Measurements from ENCODE around the gene DPYSL4.

DPYSL4 gene

GRCh38 chr10:132223156-132223590 lies 36.4 kb downstream of the DPYSL4 start:
- Histone ChIP-seq H3K27ac (ENCODE audit: low read depth, low read length) (no peak overlapping the region), H3K4me1 (ENCODE audit: insufficient read depth, low read length) (peaks cover 6% of the 10 kb centered on the region), H3K9me3 (ENCODE audit: low read length) (no peaks in the 10 kb centered on the region), H3K9ac (ENCODE audit: low read length) (no peak overlapping the region), H3K27me3 (ENCODE audit: control insufficient read depth in 1 of 2, insufficient read depth in 2 of 2, low read length in 2 of 2) (no peaks in the 10 kb centered on the region), H3K4me3 (ENCODE audit: low read depth in 1 of 2, low read length in 2 of 2) (no peak overlapping the region), H3K36me3 (ENCODE audit: insufficient read depth, low read length) (no peaks in the 10 kb centered on the region)

- no peaks in the 10 kb centered on the region for H3K27me3 ChIP-seq (ENCODE audit: control insufficient read depth in 1 of 2, insufficient read depth in 2 of 2, low read length in 2 of 2)
- H3K27ac ChIP-seq (ENCODE audit: low read depth, low read length) = no peak overlapping the region
- H3K4me3 ChIP-seq (ENCODE audit: low read depth in 1 of 2, low read length in 2 of 2) = no peak overlapping the region
- H3K9me3 ChIP-seq (ENCODE audit: low read length) = no peaks in the 10 kb centered on the region
- H3K4me1 ChIP-seq (ENCODE audit: insufficient read depth, low read length) = peaks cover 6% of the 10 kb centered on the region
- H3K36me3 ChIP-seq (ENCODE audit: insufficient read depth, low read length) = no peaks in the 10 kb centered on the region
- no peak overlapping the region for H3K9ac ChIP-seq (ENCODE audit: low read length)
Observed at GRCh38 chr10:132223611-132224342, 37.0 kb downstream of the DPYSL4 start.

- Histone ChIP-seq H3K36me3 (ENCODE audit: insufficient read depth, low read length) (no peaks in the 10 kb centered on the region), H3K4me1 (ENCODE audit: insufficient read depth, low read length) (peaks cover 6% of the 10 kb centered on the region), H3K27ac (ENCODE audit: low read depth, low read length) (no peak overlapping the region), H3K4me3 (ENCODE audit: low read depth in 1 of 2, low read length in 2 of 2) (no peak overlapping the region), H3K27me3 (ENCODE audit: control insufficient read depth in 1 of 2, insufficient read depth in 2 of 2, low read length in 2 of 2) (no peaks in the 10 kb centered on the region), H3K9me3 (ENCODE audit: low read length) (no peaks in the 10 kb centered on the region), H3K9ac (ENCODE audit: low read length) (no peak overlapping the region)
Observed at GRCh38 chr10:132224343-132225072, 37.8 kb downstream of the DPYSL4 start.

- no peaks in the 10 kb centered on the region for H3K9me3 ChIP-seq (ENCODE audit: low read length)
- H3K4me1 ChIP-seq (ENCODE audit: insufficient read depth, low read length) = peaks cover 6% of the 10 kb centered on the region
- no peak overlapping the region for H3K9ac ChIP-seq (ENCODE audit: low read length)
Observed at GRCh38 chr10:132225073-132225848, 38.5 kb downstream of the DPYSL4 start.

GRCh38 chr10:132225849-132226205 lies 39.1 kb downstream of the DPYSL4 start:
- no peaks in the 10 kb centered on the region for H3K36me3 ChIP-seq (ENCODE audit: insufficient read depth, low read length)
- H3K27me3 ChIP-seq (ENCODE audit: control insufficient read depth in 1 of 2, insufficient read depth in 2 of 2, low read length in 2 of 2) = no peaks in the 10 kb centered on the region
- H3K27ac ChIP-seq (ENCODE audit: low read depth, low read length) = no peak overlapping the region
- peaks cover 6% of the 10 kb centered on the region for H3K4me1 ChIP-seq (ENCODE audit: insufficient read depth, low read length)
- no peaks in the 10 kb centered on the region for H3K9me3 ChIP-seq (ENCODE audit: low read length)
- H3K9ac ChIP-seq (ENCODE audit: low read length) = no peak overlapping the region
- H3K4me3 ChIP-seq (ENCODE audit: low read depth in 1 of 2, low read length in 2 of 2) = no peak overlapping the region

More at GRCh38 chr10:132225073-132225848, 38.5 kb downstream of the DPYSL4 start:
- no peak overlapping the region for H3K27ac ChIP-seq (ENCODE audit: low read depth, low read length)
- H3K27me3 ChIP-seq (ENCODE audit: control insufficient read depth in 1 of 2, insufficient read depth in 2 of 2, low read length in 2 of 2) = no peaks in the 10 kb centered on the region
- H3K4me3 ChIP-seq (ENCODE audit: low read depth in 1 of 2, low read length in 2 of 2) = no peak overlapping the region
- H3K36me3 ChIP-seq (ENCODE audit: insufficient read depth, low read length) = no peaks in the 10 kb centered on the region

GRCh38 chr10:132226586-132227405 lies 40.0 kb downstream of the DPYSL4 start:
- no peak overlapping the region for H3K9ac ChIP-seq (ENCODE audit: low read length)
- no peak overlapping the region for H3K27ac ChIP-seq (ENCODE audit: low read depth, low read length)
- peaks cover 6% of the 10 kb centered on the region for H3K4me1 ChIP-seq (ENCODE audit: insufficient read depth, low read length)
- no peaks in the 10 kb centered on the region for H3K36me3 ChIP-seq (ENCODE audit: insufficient read depth, low read length)
- no peak overlapping the region for H3K4me3 ChIP-seq (ENCODE audit: low read depth in 1 of 2, low read length in 2 of 2)
- H3K9me3 ChIP-seq (ENCODE audit: low read length) = no peaks in the 10 kb centered on the region
- H3K27me3 ChIP-seq (ENCODE audit: control insufficient read depth in 1 of 2, insufficient read depth in 2 of 2, low read length in 2 of 2) = no peaks in the 10 kb centered on the region

- H3K27ac ChIP-seq (ENCODE audit: low read depth, low read length) = no peak overlapping the region
- H3K4me3 ChIP-seq (ENCODE audit: low read depth in 1 of 2, low read length in 2 of 2) = no peak overlapping the region
- no peaks in the 10 kb centered on the region for H3K9me3 ChIP-seq (ENCODE audit: low read length)
- no peaks in the 10 kb centered on the region for H3K36me3 ChIP-seq (ENCODE audit: insufficient read depth, low read length)
- H3K4me1 ChIP-seq (ENCODE audit: insufficient read depth, low read length) = peaks cover 6% of the 10 kb centered on the region
- no peak overlapping the region for H3K9ac ChIP-seq (ENCODE audit: low read length)
- no peaks in the 10 kb centered on the region for H3K27me3 ChIP-seq (ENCODE audit: control insufficient read depth in 1 of 2, insufficient read depth in 2 of 2, low read length in 2 of 2)
Observed at GRCh38 chr10:132227851-132228390, 41.2 kb downstream of the DPYSL4 start.

- H3K36me3 ChIP-seq (ENCODE audit: insufficient read depth, low read length) = no peaks in the 10 kb centered on the region
- no peaks in the 10 kb centered on the region for H3K4me1 ChIP-seq (ENCODE audit: insufficient read depth, low read length)
Observed at GRCh38 chr10:132228616-132229015, 41.9 kb downstream of the DPYSL4 start.

GRCh38 chr10:132229096-132229495 lies 42.3 kb downstream of the DPYSL4 start:
- Histone ChIP-seq H3K4me1 (ENCODE audit: insufficient read depth, low read length) (no peaks in the 10 kb centered on the region), H3K9ac (ENCODE audit: low read length) (no peak overlapping the region), H3K36me3 (ENCODE audit: insufficient read depth, low read length) (no peaks in the 10 kb centered on the region), H3K9me3 (ENCODE audit: low read length) (no peaks in the 10 kb centered on the region), H3K4me3 (ENCODE audit: low read depth in 1 of 2, low read length in 2 of 2) (no peak overlapping the region), H3K27me3 (ENCODE audit: control insufficient read depth in 1 of 2, insufficient read depth in 2 of 2, low read length in 2 of 2) (no peaks in the 10 kb centered on the region), H3K27ac (ENCODE audit: low read depth, low read length) (no peak overlapping the region)

More at GRCh38 chr10:132228616-132229015, 41.9 kb downstream of the DPYSL4 start:
- Histone ChIP-seq H3K27me3 (ENCODE audit: control insufficient read depth in 1 of 2, insufficient read depth in 2 of 2, low read length in 2 of 2) (no peaks in the 10 kb centered on the region), H3K27ac (ENCODE audit: low read depth, low read length) (no peak overlapping the region), H3K4me3 (ENCODE audit: low read depth in 1 of 2, low read length in 2 of 2) (no peak overlapping the region), H3K9ac (ENCODE audit: low read length) (no peak overlapping the region), H3K9me3 (ENCODE audit: low read length) (no peaks in the 10 kb centered on the region)

- no peak overlapping the region for H3K9ac ChIP-seq (ENCODE audit: low read length)
- H3K27me3 ChIP-seq (ENCODE audit: control insufficient read depth in 1 of 2, insufficient read depth in 2 of 2, low read length in 2 of 2) = no peaks in the 10 kb centered on the region
- no peaks in the 10 kb centered on the region for H3K9me3 ChIP-seq (ENCODE audit: low read length)
- no peak overlapping the region for H3K4me3 ChIP-seq (ENCODE audit: low read depth in 1 of 2, low read length in 2 of 2)
- H3K4me1 ChIP-seq (ENCODE audit: insufficient read depth, low read length) = no peaks in the 10 kb centered on the region
- H3K36me3 ChIP-seq (ENCODE audit: insufficient read depth, low read length) = no peaks in the 10 kb centered on the region
- no peak overlapping the region for H3K27ac ChIP-seq (ENCODE audit: low read depth, low read length)
Observed at GRCh38 chr10:132229834-132230556, 43.2 kb downstream of the DPYSL4 start.

Measured in muscle layer of colon (tissue), 2 donors.